Measurements from ENCODE around the gene RPL18A.
"Not testable (repeated sequence)": the region's sequence is repeated elsewhere in the genome, so short reads cannot be mapped to it uniquely, and the experiment has no call there.

The RPL18A gene

DNA sequence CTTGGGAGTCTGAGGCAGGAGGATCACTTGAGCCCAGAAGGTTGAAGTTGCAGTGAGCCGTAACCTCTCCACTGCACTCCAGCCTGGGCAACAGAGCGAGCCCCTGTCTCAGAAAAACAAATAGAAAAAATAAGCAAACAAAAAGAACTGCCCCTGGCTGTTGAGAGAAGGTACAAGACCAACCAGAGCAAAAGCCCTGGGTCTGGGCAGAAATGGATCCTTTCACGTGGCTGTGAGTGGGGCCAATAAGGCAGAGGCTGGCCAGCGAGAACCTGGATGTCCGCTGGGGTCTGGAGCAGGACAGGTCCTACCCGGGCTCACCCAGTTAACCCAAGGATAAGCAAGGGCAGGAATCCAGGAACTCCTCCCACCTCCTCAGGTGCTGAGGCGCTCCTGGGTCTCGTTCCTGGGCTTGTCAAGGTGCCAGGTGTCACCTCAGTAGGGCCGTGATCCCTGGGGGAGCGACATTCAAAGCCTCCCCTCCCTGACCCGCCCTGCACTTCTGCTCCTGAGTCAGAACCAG is 7.3 kb downstream of the RPL18A start:
- no peak for DNase-seq

DNA sequence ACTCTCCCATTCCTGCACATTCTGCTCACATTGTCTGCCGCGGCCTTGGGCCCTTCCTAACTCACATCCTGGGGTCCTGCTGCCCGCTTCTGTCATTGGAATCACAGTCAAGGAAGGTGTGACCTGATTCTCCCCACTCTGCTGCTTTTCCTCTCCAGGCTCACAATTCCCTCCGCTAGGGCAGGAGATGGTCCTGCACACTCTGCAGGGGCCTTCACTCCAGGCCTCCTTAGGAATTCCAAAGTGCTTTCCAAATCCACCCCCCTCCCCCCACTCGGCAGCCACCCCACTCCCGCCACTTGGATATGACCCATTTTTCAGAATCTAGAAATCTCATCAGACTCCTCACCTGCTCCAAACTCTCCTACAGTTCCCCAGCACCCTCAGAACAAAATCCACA is 9.0 kb downstream of the RPL18A start:
- DNase-seq = no peak

DNA sequence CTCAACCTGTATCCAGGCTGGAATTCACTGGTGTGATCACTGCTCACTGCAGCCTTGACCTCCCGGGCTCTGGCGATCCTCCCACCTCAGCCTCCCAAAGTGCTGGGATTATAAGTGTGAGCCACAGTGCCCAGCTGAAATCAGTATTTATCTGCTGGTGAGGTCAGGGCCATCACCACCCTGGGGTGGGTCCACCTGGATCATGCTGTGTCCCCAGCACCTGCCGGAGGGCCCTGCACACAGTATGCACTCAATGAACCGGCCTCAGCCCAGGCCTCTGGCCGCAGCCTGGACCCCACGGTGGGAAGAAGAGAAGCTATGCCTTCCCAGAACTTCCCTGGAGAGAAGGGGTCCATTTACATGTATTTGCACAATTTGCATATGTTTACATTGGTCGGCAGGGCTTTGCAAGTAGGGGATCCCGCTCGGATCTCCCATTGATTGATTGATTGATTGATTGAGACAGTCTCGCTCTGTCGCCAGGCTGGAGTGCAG is 9.5 kb downstream of the RPL18A start:
- DNase-seq = no peak

DNA sequence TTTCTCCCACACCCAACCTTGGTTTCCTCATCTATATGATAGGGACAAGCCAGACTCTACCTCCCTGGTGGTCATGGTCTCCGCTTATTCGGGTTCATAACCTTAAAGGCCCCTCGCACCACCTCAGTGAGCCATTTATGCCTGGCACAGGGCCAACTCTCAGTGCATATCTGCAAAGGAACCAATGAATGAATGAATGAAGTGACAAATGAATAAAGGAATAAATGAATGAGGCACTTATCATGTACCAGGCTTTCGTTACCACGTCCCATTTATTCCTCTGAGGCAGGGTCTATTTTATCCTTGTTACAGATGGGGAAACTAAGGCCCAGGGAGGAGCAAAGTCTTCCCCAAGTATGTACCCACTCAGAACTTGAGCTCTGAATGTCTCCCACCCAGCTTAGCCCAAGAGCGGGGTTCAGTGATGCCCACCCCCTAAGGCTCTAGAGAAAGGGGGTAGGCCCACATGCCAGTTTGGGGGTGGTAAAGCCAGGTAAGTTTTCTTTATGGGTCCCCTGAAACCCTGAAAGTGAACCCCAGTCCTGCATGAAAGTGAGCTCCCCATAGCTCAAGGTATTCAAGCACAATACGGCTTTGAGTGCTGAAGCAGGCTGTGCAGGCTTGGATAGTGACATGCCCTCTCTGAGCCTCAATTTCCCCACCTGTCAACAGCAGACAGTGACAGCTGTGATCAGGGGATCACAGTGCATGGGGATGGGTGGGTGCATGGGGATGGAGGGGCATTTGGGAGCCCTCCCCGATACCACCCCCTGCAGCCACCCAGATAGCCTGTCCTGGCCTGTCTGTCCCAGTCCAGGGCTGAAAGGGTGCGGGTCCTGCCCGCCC is 11.5 kb downstream of the RPL18A start:
- no peak for DNase-seq

DNA sequence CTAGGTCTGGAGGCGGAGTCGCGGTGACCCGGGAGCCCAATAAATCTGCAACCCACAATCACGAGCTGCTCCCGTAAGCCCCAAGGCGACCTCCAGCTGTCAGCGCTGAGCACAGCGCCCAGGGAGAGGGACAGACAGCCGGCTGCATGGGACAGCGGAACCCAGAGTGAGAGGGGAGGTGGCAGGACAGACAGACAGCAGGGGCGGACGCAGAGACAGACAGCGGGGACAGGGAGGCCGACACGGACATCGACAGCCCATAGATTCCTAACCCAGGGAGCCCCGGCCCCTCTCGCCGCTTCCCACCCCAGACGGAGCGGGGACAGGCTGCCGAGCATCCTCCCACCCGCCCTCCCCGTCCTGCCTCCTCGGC is 12.2 kb downstream of the RPL18A start, which contains the start of gene SLC5A5:
Gene SLC5A5, plus strand, starts transcription at position 68 of the 373 bp plus-strand sequence. CDS start 375 bp downstream, outside the sequence.
- no peak for DNase-seq

DNA sequence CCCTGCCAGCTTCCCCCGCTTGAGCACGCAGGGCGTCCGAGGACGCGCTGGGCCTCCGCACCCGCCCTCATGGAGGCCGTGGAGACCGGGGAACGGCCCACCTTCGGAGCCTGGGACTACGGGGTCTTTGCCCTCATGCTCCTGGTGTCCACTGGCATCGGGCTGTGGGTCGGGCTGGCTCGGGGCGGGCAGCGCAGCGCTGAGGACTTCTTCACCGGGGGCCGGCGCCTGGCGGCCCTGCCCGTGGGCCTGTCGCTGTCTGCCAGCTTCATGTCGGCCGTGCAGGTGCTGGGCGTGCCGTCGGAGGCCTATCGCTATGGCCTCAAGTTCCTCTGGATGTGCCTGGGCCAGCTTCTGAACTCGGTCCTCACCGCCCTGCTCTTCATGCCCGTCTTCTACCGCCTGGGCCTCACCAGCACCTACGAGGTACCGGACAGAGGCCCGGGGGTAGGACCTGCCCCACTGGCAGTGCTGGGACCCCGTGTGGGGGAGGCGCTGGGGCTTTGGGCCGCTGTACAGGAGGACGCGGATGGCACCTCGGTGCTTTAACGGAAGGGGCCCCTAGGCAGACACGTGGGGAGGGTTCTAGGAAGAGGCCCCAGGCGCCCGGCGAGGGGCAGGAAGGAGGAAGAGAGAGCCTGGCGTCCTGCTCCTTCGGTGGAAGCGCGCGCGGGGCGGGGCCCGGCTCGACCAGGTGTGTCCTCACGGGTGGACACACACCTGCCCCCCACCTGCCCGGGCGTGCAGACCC is 12.7 kb downstream of the RPL18A start:
- peak in 1 of 2 donors; percentile 46 for DNase-seq

DNA sequence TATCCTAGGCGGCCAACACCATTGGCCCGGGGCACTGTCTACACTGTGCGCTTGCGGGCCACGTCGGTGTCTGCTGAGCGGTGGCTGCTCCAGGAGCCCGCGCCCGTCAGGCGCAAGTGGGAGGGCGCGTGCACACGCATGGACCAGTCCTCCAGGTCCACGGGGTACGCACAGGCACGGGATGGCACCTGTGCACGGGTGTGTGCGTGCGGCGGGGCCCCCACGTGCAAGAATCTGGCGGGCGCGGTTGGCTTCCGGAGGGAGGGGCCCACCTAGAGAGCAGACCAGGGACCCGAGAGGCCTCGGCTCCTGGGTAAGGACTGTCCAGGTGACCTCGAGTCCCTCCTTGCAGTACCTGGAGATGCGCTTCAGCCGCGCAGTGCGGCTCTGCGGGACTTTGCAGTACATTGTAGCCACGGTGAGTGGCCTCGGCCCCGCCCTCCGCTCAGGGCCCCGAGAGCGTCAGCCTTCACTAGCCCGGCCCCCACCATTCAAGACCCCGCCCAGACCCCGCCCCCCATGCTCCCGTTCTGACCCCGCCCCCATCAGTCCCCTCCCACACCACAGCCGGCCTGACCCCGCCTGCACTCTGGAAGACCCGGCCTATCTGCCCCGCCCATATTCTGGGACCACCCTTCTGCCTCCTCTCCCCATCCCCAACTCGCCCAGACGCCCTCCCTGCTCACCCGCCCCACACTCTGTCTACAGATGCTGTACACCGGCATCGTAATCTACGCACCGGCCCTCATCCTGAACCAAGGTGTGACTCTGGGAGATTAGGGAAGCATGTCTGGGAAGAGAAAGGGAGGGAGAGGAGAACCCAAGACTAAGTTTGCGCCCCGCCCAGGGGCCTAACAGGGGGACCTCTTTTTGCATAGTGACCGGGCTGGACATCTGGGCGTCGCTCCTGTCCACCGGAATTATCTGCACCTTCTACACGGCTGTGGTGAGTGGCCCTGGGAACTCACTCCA is 14.4 kb downstream of the RPL18A start:
- peak; percentile 58 to 70 for DNase-seq

DNA sequence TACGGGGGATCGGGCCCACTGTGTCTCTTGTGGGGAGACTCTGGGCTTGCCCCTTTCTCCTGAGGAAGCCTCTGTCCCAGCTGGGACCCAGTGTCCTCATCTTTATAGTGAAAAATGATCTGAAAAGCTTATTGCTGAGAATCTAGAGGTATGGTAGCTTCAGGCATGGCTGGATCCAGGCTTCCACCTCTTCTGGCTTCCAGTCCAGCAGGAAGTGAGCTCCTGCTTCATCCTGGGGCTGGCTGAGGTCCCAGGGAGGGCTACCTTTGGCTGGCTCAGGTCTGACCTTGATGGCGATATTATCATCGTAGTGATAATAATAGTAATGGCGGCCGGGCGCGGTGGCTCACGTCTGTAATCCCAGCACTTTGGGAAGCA is 15.0 kb downstream of the RPL18A start:
- DNase-seq = no peak

DNA sequence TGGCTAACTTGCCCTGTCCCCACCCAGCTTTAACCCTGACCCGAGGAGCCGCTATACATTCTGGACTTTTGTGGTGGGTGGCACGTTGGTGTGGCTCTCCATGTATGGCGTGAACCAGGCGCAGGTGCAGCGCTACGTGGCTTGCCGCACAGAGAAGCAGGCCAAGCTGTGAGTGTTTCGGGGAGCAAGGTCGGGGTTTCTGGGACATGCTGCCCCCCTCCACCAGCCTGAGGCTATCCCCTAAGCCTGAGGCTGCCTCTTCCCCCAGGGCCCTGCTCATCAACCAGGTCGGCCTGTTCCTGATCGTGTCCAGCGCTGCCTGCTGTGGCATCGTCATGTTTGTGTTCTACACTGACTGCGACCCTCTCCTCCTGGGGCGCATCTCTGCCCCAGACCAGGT is 18.0 kb downstream of the RPL18A start:
- no peak for DNase-seq

DNA sequence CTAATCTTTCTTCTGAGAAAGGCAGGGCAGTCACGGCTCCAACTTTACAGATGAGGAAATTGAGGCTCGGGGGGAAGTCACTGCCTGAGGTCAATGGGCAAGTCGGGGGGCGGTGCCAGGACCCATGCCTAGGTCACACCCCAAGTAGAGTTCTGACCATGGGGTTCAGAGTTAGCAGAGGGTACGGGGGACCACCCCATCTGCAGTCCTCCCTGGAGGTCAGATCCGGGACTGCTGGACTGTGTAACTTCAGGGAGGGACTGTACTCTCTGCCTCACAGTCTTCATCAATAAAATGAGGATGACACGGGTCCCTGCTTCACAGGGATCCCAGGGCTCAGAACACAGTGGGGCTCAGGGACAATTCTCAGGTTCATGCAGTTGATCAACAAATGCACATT is 19.8 kb downstream of the RPL18A start:
- DNase-seq = no peak

DNA sequence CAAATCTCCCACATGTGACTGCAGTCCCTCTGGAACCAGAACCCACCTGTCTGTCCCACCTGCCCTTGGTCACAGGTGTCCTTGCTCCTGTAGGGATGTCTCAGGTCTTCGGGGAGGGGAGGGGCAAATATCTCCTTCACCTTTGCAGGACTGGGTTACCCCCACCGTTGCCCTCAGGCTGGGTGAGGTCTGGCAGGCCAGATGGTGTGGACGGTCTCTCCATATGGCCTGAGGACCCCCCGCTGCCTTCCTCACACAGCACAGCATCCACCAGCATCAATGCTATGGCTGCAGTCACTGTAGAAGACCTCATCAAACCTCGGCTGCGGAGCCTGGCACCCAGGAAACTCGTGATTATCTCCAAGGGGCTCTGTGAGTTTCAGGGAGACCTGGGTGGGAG is 22.0 kb downstream of the RPL18A start:
- no peak for DNase-seq

DNA sequence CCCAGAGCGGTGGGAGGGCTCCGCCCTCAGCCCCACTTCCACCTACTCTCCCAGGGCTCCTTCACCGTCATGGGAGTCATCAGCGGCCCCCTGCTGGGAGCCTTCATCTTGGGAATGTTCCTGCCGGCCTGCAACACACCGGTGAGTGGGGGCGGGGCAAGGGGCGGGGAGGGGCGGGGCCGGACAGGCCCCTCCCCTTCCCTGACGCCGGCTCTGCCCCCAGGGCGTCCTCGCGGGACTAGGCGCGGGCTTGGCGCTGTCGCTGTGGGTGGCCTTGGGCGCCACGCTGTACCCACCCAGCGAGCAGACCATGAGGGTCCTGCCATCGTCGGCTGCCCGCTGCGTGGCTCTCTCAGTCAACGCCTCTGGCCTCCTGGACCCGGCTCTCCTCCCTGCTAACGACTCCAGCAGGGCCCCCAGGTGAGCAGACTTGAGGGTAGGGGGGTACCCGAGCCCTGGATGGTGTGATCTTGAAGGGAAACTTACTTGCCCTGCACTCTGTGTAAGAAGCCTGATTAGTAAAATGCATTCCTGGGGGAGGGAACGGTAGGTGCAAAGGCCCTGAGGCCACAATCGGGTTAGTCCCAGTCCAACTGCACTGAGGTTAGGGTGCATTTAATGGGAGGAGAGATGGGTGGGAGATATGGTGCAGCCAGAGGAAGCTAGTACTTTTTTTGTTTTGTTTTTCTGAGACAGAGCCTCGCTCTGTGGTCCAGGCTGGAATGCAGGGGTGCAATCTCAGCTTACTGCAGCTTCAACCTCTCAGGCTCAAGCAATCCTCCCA is 24.1 kb downstream of the RPL18A start:
- no peak for DNase-seq

DNA sequence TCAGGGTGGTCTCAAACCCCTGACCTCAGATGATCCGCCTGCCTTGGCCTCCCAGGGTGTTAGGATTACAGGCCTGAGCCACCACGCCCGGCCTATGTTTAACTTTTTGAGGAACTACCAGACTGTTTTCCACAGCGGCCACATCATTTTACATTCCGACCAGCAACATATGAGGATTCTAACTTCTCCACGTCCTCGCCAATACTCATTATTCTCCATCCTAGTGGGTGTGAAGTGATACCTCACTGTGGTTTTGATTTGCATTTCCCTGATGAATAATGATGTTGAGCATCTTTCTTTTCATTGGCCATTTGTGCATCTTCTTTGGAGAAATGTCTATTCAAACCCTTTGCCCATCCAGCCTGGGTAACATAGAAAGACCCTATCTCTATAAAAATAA is 26.8 kb downstream of the RPL18A start:
- no peak for DNase-seq

DNA sequence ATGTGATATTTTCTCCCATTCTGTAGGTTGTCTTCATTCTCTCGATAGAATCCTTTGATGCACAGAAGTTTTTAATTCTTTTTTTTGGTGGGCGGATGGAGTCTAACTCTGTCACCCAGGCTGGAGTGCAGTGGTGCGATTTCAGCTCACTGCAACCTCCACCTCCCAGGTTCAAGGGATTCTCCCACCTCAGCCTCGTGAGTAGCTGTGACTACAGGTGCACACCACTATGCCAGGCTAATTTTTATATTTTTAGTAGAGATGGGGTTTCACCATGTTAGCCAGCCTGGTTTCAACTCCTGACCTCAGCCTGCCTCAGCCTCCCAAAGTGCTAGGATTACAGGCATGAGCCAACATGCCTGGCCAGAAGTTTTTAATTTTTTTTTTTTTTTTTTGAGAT is 27.5 kb downstream of the RPL18A start:
- not testable (repeated sequence) for DNase-seq

DNA sequence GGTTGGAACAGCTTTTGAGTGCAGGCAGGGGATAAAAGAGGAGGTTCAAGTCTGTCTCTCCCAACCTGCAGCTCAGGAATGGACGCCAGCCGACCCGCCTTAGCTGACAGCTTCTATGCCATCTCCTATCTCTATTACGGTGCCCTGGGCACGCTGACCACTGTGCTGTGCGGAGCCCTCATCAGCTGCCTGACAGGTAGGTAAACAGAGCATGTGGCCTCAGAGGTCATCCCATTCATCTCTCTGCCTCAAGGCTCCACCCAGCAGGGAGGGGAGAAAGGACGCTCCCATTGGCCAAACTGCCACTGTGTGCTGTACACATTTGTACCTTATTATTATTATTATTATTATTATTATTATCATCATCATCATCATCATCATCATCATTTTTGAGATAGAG is 28.6 kb downstream of the RPL18A start:
- DNase-seq = no peak

DNA sequence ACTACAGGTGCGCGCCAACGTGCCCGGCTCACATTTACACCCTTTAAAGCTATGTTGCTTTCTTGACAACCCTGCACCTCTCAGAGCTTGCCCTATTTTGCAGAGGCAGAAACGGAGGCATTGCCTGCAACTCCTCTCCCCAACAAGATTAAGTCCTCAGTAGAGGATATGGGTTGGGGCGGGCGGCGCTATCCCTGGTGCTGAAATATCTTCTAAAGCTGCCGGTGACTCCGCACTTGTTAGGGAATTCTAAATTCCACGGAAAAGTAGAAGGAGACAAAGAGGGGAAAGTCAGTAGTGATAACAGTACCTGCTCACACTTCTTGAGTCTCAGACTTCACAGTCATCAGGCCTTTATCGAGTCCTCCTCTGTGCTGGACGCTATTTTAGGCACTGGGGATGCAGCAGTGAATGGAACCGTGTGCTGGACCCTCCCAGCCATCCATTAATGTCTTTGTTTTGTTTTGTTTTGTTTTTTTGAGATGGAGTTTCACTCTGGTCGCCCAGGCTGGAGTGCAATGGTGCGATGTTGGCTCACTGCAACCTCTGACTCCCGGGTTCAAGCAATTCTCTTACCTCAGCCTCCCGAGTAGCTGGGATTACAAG is 30.0 kb downstream of the RPL18A start:
- DNase-seq = no peak

DNA sequence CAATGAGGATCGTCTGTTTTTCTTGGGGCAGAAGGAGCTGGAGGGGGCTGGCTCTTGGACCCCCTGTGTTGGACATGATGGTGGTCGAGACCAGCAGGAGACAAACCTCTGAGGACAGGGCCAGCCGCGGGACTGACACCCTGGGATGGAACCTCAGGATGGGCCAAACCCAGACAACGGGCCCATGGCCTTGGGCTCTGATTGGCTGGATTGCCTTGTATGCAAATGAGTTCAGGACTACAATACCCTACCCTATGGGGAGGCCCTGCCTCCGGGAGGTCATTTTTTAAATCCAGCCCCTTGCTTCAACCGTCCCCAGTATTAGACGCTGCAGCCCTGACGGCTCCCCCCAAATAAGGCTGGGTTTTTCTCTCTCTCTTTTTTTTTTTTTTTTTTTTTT is 34.1 kb downstream of the RPL18A start:
- no peak for DNase-seq

DNA sequence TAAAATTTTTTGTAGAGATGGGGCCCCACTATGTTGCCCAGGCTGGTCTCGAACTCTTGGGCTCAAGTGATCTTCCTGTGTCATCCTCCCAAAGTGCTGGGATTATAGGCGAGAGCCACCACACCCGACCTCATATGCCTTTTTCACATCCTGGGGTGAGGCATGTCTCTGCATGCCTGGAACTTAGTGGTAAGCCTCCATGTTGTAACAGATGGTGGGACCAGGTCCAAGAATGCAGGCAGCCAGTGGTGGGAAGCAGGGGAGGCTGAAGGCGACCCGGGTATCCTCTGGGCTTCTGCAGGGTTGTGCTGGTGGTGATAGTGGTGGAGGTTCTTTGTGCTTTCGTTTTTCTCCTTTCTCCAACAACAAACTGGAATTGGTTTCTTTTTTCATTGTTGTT is 43.0 kb downstream of the RPL18A start:
- DNase-seq = no peak

DNA sequence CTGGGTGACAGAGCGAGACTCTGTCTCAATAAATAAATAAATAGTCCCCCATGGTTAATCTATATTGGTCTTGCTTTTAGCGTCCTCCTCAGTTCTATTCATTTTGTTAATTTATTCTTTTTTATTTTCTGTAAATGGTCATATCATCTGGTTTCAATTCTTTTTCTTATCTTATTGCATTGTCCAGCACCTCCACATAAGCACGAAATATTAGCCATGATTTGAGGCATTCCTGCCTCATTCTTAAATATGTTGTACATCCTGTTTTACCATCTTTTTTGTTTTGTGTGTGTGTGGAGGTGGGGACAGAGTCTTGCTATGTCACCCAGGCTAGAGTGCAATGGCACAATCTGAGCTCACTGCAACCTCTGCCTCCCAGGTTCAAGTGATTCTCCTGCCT is 48.5 kb downstream of the RPL18A start:
- DNase-seq = no peak

DNA sequence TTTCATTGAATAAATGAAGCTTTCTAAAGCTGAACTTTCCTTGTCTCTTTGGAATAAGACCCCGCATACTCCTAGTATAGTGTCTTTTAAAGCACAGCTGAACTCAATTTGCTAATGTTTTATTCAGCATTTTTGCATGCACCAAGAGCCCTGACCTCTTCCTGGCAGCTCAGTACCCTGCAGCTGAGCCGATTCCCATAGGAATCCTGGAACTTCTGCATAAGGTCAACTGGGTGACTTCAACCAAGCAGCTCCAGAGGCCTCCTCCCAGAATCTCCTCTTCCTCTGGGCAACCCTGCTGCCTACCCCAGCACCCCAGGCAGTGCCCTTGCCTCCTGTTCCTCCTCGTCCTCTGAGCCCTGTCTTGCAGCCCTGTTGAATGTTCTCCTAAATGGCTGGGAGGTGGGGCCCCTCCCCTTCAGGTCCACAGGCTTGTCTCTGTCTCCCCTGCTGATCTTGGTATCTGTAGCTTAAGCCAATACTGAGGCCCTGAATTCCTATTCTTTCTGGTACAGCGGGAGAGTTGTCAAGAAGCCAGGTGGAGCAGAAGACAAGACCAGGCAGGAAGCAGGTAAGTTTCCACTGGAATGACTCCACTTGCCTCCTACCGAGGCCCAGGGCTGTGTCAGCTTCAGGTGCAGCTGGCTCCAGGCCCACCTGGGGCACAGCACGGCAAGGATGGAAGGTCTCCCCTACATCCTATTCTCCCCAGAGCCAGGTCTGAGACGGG is 49.5 kb downstream of the RPL18A start:
- no peak for DNase-seq
